ENCODE data around the gene TAGLN. TPM values are rescaled to one million over a fixed set of nuclear protein-coding genes. Genes with fewer than 3 reads are reported as not detected.

TAGLN gene
- total and polyA plus RNA-seq, 2 experiments from 2014 or later: 82.5 to 1,052 TPM

GRCh38 chr11:117197516-117198456 lies 1.4 kb upstream of the TAGLN start:
- Histone ChIP-seq H3K4me3 (no peak overlapping the region), H3K27me3 (no peaks in the 10 kb centered on the region), H3K4me1 (ENCODE audit: low read depth) (peaks cover 25% of the 10 kb centered on the region), H3K27ac (peak overlapping the region; percentile 99), H3K9me3 (ENCODE audit: low read depth) (no peaks in the 10 kb centered on the region), H3K36me3 (peaks cover 3% of the 10 kb centered on the region)
- peak; percentile 60 to 79 for DNase-seq (ENCODE audit: low read depth in 1 of 2, low spot score in 1 of 2)
- peak; percentile 80 for TF ChIP-seq CTCF (IDR thresholded peaks at IDR 0.05; ENCODE audit: low read depth, low read length)

GRCh38 chr11:117198613-117199012 lies 557 bp upstream of the TAGLN start:
- peak overlapping the region; percentile 99 for H3K27ac ChIP-seq
- no peaks in the 10 kb centered on the region for H3K27me3 ChIP-seq
- DNase-seq (ENCODE audit: low read depth in 1 of 2, low spot score in 1 of 2): no peak
- peaks cover 25% of the 10 kb centered on the region for H3K4me1 ChIP-seq (ENCODE audit: low read depth)
- H3K9me3 ChIP-seq (ENCODE audit: low read depth): no peaks in the 10 kb centered on the region
- no peak for TF ChIP-seq CTCF (IDR thresholded peaks at IDR 0.05; ENCODE audit: low read depth, low read length)
- peaks cover 3% of the 10 kb centered on the region for H3K36me3 ChIP-seq
- no peak overlapping the region for H3K4me3 ChIP-seq

- TF ChIP-seq CTCF (IDR thresholded peaks at IDR 0.05; ENCODE audit: low read depth, low read length): no peak
- Histone ChIP-seq H3K4me3 (peak overlapping the region; percentile 11), H3K36me3 (peaks cover 3% of the 10 kb centered on the region), H3K9me3 (ENCODE audit: low read depth) (no peaks in the 10 kb centered on the region), H3K27me3 (no peaks in the 10 kb centered on the region), H3K4me1 (ENCODE audit: low read depth) (peaks cover 25% of the 10 kb centered on the region), H3K27ac (peak overlapping the region; percentile 99)
- peak in 1 of 2 donors; percentile 56 for DNase-seq (ENCODE audit: low read depth in 1 of 2, low spot score in 1 of 2)
Measured at GRCh38 chr11:117199916-117200812, 994 bp downstream of the TAGLN start.

GRCh38 chr11:117200813-117201657 lies 1.9 kb downstream of the TAGLN start:
- Histone ChIP-seq H3K4me1 (ENCODE audit: low read depth) (peaks cover 25% of the 10 kb centered on the region), H3K36me3 (peaks cover 3% of the 10 kb centered on the region), H3K9me3 (ENCODE audit: low read depth) (no peaks in the 10 kb centered on the region), H3K27ac (peak overlapping the region; percentile 99), H3K4me3 (no peak overlapping the region), H3K27me3 (no peaks in the 10 kb centered on the region)
- DNase-seq (ENCODE audit: low read depth in 1 of 2, low spot score in 1 of 2): peak in 1 of 2 donors; percentile 42
- TF ChIP-seq CTCF (IDR thresholded peaks at IDR 0.05; ENCODE audit: low read depth, low read length): no peak
